WTC11 (cell line): ENCODE results near the gene OPCML. TPM values are rescaled to one million over a fixed set of nuclear protein-coding genes. Genes with fewer than 3 reads are reported as not detected.

Source experiments
- ATAC-seq: fragments of 200-7000 bp; cut with Tn5 transposase; 2 replicates; pipeline ENCODE4 v1.10.0; 2021; ENCODE audit warnings: mild to moderate bottlenecking, moderate library complexity
- CTCF ChIA-PET: fragments of 300-600 bp; sonication (Branson Sonifier 250); formaldehyde crosslinking; loops from one replicate; lab custom pipeline; 2021; ENCODE audit warnings: antibody characterized with exemption; lab: Charles Lee
- POLR2A ChIA-PET: fragments of 350-600 bp; sonication (Branson Sonifier 250); formaldehyde crosslinking; loops from one replicate; lab custom pipeline; 2021; ENCODE audit warnings: antibody characterized with exemption; lab: Charles Lee
- DNase-seq: peaks from one replicate; pipeline ENCODE4 v3.0.0; 2021; ENCODE audit warnings: low spot score
- H3K27ac Mint-ChIP-seq: 2 replicates; pipeline ENCODE4 v1.8.0; 2021; ENCODE audit warnings: mixed read lengths
- H3K27me3 Mint-ChIP-seq: 2 replicates; pipeline ENCODE4 v1.8.0; 2021; ENCODE audit warnings: low read depth, mild to moderate bottlenecking, moderate library complexity, mixed read lengths
- H3K36me3 Mint-ChIP-seq: 2 replicates; pipeline ENCODE4 v1.8.0; 2021; ENCODE audit warnings: mixed read lengths
- H3K4me1 Mint-ChIP-seq: 2 replicates; pipeline ENCODE4 v1.8.0; 2022; ENCODE audit warnings: mixed read lengths
- H3K4me3 Mint-ChIP-seq: 2 replicates; pipeline ENCODE4 v1.8.0; 2021; ENCODE audit warnings: mild to moderate bottlenecking, moderate library complexity, mixed read lengths
- H3K9me3 Mint-ChIP-seq: 2 replicates; pipeline ENCODE4 v1.8.0; 2021; ENCODE audit warnings: mixed read lengths
- CDX4 ChIP-seq: fragments of 250-450 bp; sonication (Bioruptor Pico); IDR thresholded peaks from 2 replicates; pipeline ENCODE4 v1.9.0; 2021; ENCODE audit warnings: moderate library complexity, mild to moderate bottlenecking, inconsistent platforms, borderline replicate concordance
- ESRRA ChIP-seq: sonication (generic); formaldehyde crosslinking; IDR thresholded peaks from 2 replicates; pipeline ENCODE4 v1.8.1; 2022; ENCODE audit warnings: mild to moderate bottlenecking, missing genetic modification reagents, borderline replicate concordance
- FOXJ3 ChIP-seq: sonication (generic); formaldehyde crosslinking; IDR thresholded peaks from 2 replicates; pipeline ENCODE4 v1.9.0; 2021; ENCODE audit warnings: missing genetic modification reagents, mild to moderate bottlenecking, borderline replicate concordance
- HMGA2 ChIP-seq: fragments of 250-450 bp; sonication (Bioruptor Pico); IDR thresholded peaks from 2 replicates; pipeline ENCODE4 v1.4.0; 2021; ENCODE audit warnings: mild to moderate bottlenecking, moderate library complexity
- JUN ChIP-seq: sonication (generic); formaldehyde crosslinking; IDR thresholded peaks from 2 replicates; pipeline ENCODE4 v1.8.0; 2023; ENCODE audit warnings: mild to moderate bottlenecking, missing genetic modification reagents
- NFYB ChIP-seq: sonication (generic); formaldehyde crosslinking; conservative IDR thresholded peaks from 2 replicates; pipeline ENCODE4 v1.8.0; 2022; ENCODE audit warnings: low read depth, missing genetic modification reagents
- SMAD3 ChIP-seq: sonication (generic); formaldehyde crosslinking; IDR thresholded peaks from 2 replicates; pipeline ENCODE4 v1.8.0; 2022; ENCODE audit warnings: missing genetic modification reagents, mild to moderate bottlenecking, borderline replicate concordance
- SMAD4 ChIP-seq: sonication (generic); formaldehyde crosslinking; IDR thresholded peaks from 2 replicates; pipeline ENCODE4 v1.8.0; 2022; ENCODE audit warnings: mild to moderate bottlenecking, missing genetic modification reagents
- TP53 ChIP-seq: sonication (generic); formaldehyde crosslinking; IDR thresholded peaks from 2 replicates; pipeline ENCODE4 v1.8.1; 2023; ENCODE audit warnings: mild to moderate bottlenecking, missing genetic modification reagents
- ZNF396 ChIP-seq: fragments of 250-450 bp; sonication (Bioruptor Pico); IDR thresholded peaks from 2 replicates; pipeline ENCODE4 v1.8.0; 2021; ENCODE audit warnings: mild to moderate bottlenecking, moderate library complexity, borderline replicate concordance
- ZNF512 ChIP-seq: sonication (generic); formaldehyde crosslinking; IDR thresholded peaks from 2 replicates; pipeline ENCODE4 v1.8.1; 2022; ENCODE audit warnings: missing genetic modification reagents, borderline replicate concordance
- total RNA-seq: library from RNA; stranded (reverse); gene quantifications from 3 replicates; pipeline ENCODE4 v1.2.3, GENCODE V29; 2021
- TF ChIP-seq, protein P1 (sequence below): sonication (generic); formaldehyde crosslinking; IDR thresholded peaks from 2 replicates; pipeline ENCODE4 v1.8.0; 2022; ENCODE audit warnings: mild to moderate bottlenecking, missing genetic modification reagents
- TF ChIP-seq, protein P2 (sequence below): sonication (generic); formaldehyde crosslinking; IDR thresholded peaks from 2 replicates; pipeline ENCODE4 v1.8.0; 2023; ENCODE audit warnings: missing genetic modification reagents
- TF ChIP-seq, protein P3 (sequence below): fragments of 250-450 bp; sonication (Bioruptor Pico); IDR thresholded peaks from 2 replicates; pipeline ENCODE4 v1.8.0; 2021; ENCODE audit warnings: mild to moderate bottlenecking
- TF ChIP-seq, protein P4 (sequence below): sonication (generic); formaldehyde crosslinking; IDR thresholded peaks from 2 replicates; pipeline ENCODE4 v1.8.1; 2023; ENCODE audit warnings: mild to moderate bottlenecking, missing genetic modification reagents, moderate library complexity
- TF ChIP-seq, protein P5 (sequence below): sonication (generic); formaldehyde crosslinking; IDR thresholded peaks from 2 replicates; pipeline ENCODE4 v1.8.1; 2023; ENCODE audit warnings: mild to moderate bottlenecking, missing genetic modification reagents
- TF ChIP-seq, protein P6 (sequence below): sonication (generic); formaldehyde crosslinking; IDR thresholded peaks from 2 replicates; pipeline ENCODE4 v1.8.1; 2023; ENCODE audit warnings: mild to moderate bottlenecking, moderate library complexity, missing genetic modification reagents

OPCML gene
- total RNA-seq, 1 experiment from 2014 or later, result 1.5 TPM

DNA sequence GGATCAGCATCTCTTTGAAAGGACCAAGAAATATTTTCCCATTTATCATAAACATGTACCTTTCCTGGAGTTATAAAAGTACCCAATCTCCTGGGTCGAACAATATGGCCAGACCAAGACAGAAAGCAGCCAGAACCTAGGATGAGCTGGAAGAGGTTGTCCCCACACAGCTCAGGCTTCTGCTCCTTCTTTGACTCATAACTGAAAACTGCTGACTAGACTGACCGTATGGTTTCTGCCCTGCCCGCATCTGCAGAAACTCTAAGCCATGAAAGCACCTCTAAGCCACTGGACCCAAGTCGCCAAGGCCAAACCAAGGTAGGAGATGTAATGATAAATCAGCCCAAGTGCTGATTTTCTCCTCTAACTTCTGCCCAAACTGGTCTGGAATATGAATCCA is 129.8 kb downstream of the OPCML start:
- peaks cover 6% of the 10 kb centered on the region; the same call in 1 of the 2 replicates for H3K36me3 Mint-ChIP-seq
- DNase-seq (no peak), ATAC-seq (no peak)
- H3K27ac Mint-ChIP-seq, result no peak overlapping the region
- POLR2A ChIA-PET, result no interaction called here
- H3K27me3 Mint-ChIP-seq, result peaks cover 3% of the 10 kb centered on the region; the same call in 1 of the 2 replicates
- H3K4me3 Mint-ChIP-seq, result no peak overlapping the region
- CTCF ChIA-PET, result interaction anchor here (0.6 kb wide), 1 partner anchor 290 kb away, joined by 3 read pairs; no protein-coding TSS in a partner anchor
- no peak for TF ChIP-seq CDX4 (CRISPR knock-in tag)
- no peak for TF ChIP-seq FOXJ3 (CRISPR knock-in tag)
- TF ChIP-seq, protein P1, sequence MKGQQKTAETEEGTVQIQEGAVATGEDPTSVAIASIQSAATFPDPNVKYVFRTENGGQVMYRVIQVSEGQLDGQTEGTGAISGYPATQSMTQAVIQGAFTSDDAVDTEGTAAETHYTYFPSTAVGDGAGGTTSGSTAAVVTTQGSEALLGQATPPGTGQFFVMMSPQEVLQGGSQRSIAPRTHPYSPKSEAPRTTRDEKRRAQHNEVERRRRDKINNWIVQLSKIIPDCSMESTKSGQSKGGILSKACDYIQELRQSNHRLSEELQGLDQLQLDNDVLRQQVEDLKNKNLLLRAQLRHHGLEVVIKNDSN, result no peak
- TF ChIP-seq, protein P2, sequence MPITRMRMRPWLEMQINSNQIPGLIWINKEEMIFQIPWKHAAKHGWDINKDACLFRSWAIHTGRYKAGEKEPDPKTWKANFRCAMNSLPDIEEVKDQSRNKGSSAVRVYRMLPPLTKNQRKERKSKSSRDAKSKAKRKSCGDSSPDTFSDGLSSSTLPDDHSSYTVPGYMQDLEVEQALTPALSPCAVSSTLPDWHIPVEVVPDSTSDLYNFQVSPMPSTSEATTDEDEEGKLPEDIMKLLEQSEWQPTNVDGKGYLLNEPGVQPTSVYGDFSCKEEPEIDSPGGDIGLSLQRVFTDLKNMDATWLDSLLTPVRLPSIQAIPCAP, result no peak
- TF ChIP-seq HMGA2 (CRISPR knock-in tag), result no peak
- TF ChIP-seq JUN (CRISPR knock-in tag), result no peak
- TF ChIP-seq, protein P3, sequence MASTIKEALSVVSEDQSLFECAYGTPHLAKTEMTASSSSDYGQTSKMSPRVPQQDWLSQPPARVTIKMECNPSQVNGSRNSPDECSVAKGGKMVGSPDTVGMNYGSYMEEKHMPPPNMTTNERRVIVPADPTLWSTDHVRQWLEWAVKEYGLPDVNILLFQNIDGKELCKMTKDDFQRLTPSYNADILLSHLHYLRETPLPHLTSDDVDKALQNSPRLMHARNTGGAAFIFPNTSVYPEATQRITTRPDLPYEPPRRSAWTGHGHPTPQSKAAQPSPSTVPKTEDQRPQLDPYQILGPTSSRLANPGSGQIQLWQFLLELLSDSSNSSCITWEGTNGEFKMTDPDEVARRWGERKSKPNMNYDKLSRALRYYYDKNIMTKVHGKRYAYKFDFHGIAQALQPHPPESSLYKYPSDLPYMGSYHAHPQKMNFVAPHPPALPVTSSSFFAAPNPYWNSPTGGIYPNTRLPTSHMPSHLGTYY (CRISPR knock-in tag), result no peak
- TF ChIP-seq ZNF396 (CRISPR knock-in tag), result no peak
- no peak for TF ChIP-seq ESRRA (CRISPR knock-in tag)
- no peak for TF ChIP-seq ZNF512 (CRISPR knock-in tag)
- TF ChIP-seq TP53, result no peak
- TF ChIP-seq, protein P4, sequence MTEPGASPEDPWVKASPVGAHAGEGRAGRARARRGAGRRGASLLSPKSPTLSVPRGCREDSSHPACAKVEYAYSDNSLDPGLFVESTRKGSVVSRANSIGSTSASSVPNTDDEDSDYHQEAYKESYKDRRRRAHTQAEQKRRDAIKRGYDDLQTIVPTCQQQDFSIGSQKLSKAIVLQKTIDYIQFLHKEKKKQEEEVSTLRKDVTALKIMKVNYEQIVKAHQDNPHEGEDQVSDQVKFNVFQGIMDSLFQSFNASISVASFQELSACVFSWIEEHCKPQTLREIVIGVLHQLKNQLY (CRISPR knock-in tag), result no peak
- no peak for TF ChIP-seq NFYB (CRISPR knock-in tag)
- TF ChIP-seq, protein P5, sequence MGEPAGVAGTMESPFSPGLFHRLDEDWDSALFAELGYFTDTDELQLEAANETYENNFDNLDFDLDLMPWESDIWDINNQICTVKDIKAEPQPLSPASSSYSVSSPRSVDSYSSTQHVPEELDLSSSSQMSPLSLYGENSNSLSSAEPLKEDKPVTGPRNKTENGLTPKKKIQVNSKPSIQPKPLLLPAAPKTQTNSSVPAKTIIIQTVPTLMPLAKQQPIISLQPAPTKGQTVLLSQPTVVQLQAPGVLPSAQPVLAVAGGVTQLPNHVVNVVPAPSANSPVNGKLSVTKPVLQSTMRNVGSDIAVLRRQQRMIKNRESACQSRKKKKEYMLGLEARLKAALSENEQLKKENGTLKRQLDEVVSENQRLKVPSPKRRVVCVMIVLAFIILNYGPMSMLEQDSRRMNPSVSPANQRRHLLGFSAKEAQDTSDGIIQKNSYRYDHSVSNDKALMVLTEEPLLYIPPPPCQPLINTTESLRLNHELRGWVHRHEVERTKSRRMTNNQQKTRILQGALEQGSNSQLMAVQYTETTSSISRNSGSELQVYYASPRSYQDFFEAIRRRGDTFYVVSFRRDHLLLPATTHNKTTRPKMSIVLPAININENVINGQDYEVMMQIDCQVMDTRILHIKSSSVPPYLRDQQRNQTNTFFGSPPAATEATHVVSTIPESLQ (CRISPR knock-in tag), result no peak
- TF ChIP-seq, protein P6, sequence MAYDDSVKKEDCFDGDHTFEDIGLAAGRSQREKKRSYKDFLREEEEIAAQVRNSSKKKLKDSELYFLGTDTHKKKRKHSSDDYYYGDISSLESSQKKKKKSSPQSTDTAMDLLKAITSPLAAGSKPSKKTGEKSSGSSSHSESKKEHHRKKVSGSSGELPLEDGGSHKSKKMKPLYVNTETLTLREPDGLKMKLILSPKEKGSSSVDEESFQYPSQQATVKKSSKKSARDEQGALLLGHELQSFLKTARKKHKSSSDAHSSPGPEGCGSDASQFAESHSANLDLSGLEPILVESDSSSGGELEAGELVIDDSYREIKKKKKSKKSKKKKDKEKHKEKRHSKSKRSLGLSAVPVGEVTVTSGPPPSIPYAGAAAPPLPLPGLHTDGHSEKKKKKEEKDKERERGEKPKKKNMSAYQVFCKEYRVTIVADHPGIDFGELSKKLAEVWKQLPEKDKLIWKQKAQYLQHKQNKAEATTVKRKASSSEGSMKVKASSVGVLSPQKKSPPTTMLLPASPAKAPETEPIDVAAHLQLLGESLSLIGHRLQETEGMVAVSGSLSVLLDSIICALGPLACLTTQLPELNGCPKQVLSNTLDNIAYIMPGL (CRISPR knock-in tag), result no peak
- no peak for TF ChIP-seq SMAD3 (CRISPR knock-in tag)
- no peak for TF ChIP-seq SMAD4 (CRISPR knock-in tag)
- peaks cover 11% of the 10 kb centered on the region for H3K4me1 Mint-ChIP-seq
- H3K9me3 Mint-ChIP-seq, result peaks cover 9% of the 10 kb centered on the region
